ENCODE measurements around the gene GPRC5C. TPM values are rescaled to one million over a fixed set of nuclear protein-coding genes. Genes with fewer than 3 reads are reported as not detected.

Gene GPRC5C
- total RNA-seq, 1 donor: 0.43 TPM

DNA sequence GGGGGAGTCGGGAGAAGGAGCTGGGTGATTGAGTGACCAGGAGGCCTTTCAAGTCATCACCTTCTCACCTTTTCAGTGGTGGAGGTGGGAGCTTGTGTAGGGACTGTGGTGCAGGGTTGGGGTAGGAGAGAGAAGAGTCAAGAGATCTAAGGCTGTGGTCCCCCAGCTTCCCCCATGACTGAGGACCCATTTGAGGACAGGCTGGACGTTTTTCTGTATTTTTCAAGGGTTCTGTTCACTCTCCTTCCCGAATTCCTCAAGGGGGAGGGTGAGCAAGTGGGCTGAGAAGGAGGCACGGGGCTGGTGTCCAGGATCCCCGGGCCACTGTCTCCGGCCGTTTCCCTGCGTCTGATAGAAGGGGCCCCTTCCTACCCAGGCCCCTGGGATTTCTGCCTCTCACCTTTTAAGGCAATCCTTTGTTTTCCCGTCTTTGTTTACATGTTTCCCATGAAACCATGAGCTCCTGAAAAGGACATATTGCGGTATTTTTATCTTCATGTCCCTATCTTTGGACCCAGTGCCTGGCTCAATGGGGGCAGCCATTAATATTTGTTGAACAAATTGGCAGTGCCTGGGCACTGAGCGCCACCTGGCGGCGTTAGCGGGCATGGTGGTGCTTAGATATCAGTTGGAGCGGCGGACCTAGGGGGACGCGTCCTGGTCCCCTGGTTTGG is 25.4 kb downstream of the GPRC5C start:
- H3K4me3 ChIP-seq (ENCODE audit: low read depth, low read length): no peak overlapping the region
- DNase-seq (ENCODE audit: low read depth): peak; percentile 60
- TF ChIP-seq CTCF (IDR thresholded peaks at IDR 0.05; ENCODE audit: insufficient read depth, low read depth, low read length): peak; percentile 91

GRCh38 chr17:74457820-74458166 is 25.9 kb downstream of the GPRC5C start:
- DNase-seq (ENCODE audit: low read depth): no peak
- no peak overlapping the region for H3K4me3 ChIP-seq (ENCODE audit: low read depth, low read length)
- TF ChIP-seq CTCF (IDR thresholded peaks at IDR 0.05; ENCODE audit: insufficient read depth, low read depth, low read length): no peak

DNA sequence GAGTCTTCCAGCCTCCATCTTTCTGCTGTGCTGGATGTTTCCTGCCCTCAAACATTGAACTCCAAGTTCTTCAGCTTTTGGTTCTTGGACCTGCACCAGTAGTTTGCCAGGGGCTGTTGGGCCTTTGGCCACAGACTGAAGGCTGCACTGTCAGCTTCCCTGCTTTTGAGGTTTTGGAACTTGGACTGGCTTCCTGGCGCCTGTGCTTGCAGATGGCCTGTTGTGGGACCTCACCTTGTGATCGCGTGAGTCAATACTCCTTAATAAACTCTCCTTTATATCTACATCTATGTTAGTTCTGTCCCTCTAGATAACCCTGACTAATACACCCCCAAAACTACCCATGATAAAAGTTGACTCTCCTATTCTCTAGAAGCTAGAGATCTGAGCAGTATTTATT is 26.9 kb downstream of the GPRC5C start:
- no peak for TF ChIP-seq CTCF (IDR thresholded peaks at IDR 0.05; ENCODE audit: insufficient read depth, low read depth, low read length)
- H3K4me3 ChIP-seq (ENCODE audit: low read depth, low read length): no peak overlapping the region
- no peak for DNase-seq (ENCODE audit: low read depth)

GRCh38 chr17:74459622-74460021 is 27.7 kb downstream of the GPRC5C start:
- no peak for TF ChIP-seq CTCF (IDR thresholded peaks at IDR 0.05; ENCODE audit: insufficient read depth, low read depth, low read length)
- DNase-seq (ENCODE audit: low read depth): no peak

GRCh38 chr17:74460241-74460640 is 28.4 kb downstream of the GPRC5C start:
- H3K4me3 ChIP-seq (ENCODE audit: low read depth, low read length): no peak overlapping the region
- TF ChIP-seq CTCF (IDR thresholded peaks at IDR 0.05; ENCODE audit: insufficient read depth, low read depth, low read length): no peak
- DNase-seq (ENCODE audit: low read depth): no peak

More at GRCh38 chr17:74459622-74460021, 27.7 kb downstream of the GPRC5C start:
- H3K4me3 ChIP-seq (ENCODE audit: low read depth, low read length): no peak overlapping the region

- no peak for TF ChIP-seq CTCF (IDR thresholded peaks at IDR 0.05; ENCODE audit: insufficient read depth, low read depth, low read length)
- DNase-seq (ENCODE audit: low read depth): no peak
- no peak overlapping the region for H3K4me3 ChIP-seq (ENCODE audit: low read depth, low read length)
Measured at GRCh38 chr17:74460996-74461395, 29.1 kb downstream of the GPRC5C start.

DNA sequence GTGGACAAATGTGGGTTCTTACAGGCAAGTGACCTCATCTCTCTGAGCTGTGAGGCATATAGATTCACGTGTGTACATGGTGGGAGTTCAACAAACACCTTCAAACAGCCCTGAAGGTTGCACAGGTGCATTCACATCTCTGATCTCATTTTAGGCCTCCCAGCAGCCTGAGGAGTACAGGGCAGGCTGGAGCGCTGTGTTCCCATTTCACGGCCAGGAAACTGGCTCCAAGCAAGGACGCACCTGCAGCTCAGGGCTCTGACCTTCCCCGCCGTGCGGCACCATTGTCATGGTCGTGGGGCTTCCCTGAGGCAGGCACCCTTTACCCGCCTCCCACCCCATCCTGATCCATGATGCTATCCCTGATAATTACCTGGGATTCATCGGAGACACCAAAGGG is 29.7 kb downstream of the GPRC5C start:
- DNase-seq (ENCODE audit: low read depth): no peak
- TF ChIP-seq CTCF (IDR thresholded peaks at IDR 0.05; ENCODE audit: insufficient read depth, low read depth, low read length): no peak
- H3K4me3 ChIP-seq (ENCODE audit: low read depth, low read length): no peak overlapping the region

All from fibroblast of villous mesenchyme (primary cell).